ENCODE results near the gene CAMK4.
"Not testable (repeated sequence)": the region's sequence is repeated elsewhere in the genome, so short reads cannot be mapped to it uniquely, and the experiment has no call there.

CAMK4 gene

GRCh38 chr5:111229871-111230810 lies 6.0 kb downstream of the CAMK4 start:
- no peak for DNase-seq

DNA sequence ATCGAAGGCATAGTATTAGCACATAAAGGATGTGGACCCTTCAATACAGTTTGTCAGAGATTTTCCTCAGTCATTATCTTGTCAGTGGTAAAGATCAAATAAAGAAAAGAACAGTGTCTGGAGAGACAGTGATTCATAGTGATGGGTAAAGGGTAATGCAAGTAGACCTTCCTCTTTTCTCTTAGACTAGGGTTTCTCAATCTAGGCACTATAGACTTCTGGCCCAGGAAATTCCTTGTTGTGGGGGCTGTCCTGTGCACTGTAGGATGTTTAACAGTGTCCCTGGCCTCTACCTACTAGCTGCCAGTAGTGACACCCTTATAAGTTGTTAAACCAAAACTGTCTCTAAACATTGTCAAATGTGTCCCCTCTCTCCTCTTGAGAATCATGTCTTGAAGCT lies 6.9 kb downstream of the CAMK4 start:
- DNase-seq = no peak

GRCh38 chr5:111232311-111233051 lies 8.3 kb downstream of the CAMK4 start:
- DNase-seq = no peak

GRCh38 chr5:111233052-111233374 lies 8.8 kb downstream of the CAMK4 start:
- DNase-seq = no peak

- no peak for DNase-seq
Observed at GRCh38 chr5:111234125-111234524, 9.9 kb downstream of the CAMK4 start.

DNA sequence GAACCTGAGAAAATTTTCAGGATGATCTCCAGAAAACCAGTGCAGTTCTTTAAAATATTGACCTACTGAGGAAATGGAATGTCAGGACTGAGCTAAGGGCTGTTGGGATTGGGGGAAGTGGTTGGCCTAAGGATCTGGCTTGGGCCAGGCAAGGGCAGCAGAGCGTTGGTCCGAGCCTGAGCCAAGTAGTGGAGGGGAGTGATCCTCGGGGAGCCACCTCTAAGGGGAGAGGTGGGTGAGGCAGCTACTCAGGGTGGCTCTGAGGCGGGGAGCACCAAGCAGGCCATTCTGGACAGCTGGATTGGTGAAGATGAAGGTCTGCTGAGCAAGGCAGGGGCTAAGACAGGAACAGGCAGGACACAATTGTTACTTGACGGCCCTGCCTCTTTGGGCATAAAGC lies 11.5 kb downstream of the CAMK4 start:
- DNase-seq = no peak

- no peak for DNase-seq
Observed at GRCh38 chr5:111236348-111236747, 12.2 kb downstream of the CAMK4 start.

DNA sequence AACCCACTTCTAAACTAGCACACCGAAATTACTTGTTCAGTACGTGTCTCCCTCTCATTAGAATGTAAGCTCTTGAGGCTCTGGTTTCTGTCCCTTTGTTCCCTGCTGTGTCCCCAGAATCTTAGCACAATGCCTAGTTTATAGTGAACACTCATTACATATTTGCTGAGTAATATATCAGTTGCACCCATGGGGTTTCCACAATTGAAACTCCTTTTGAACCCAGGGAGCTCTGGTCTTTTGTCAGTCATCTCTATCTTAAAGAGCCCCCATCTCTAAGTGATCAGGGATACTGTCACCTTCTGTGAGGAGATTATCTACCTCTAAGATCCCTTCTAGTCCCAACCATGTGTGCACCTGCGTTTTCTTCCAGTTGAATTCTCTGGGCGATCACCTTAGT lies 12.8 kb downstream of the CAMK4 start:
- peak; percentile 41 for DNase-seq

DNA sequence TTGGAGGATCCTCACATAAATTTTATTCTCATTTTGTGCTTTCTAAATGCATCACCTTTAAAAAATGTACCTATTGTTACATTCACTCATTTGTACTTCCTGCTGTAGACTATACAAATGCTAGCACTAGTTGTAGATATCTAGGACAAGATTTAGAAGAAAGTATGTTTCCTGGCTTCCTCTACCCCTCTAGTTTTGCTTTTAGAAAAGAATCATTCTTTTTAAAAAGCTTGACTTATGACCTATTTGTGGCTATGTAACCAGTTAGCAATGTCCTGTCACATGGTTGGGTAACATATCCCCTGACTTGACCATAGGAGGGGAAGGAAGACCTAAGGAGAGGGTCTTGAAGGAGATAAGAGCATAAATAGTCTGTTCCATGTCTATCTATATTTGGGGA lies 13.3 kb downstream of the CAMK4 start:
- no peak for DNase-seq

DNA sequence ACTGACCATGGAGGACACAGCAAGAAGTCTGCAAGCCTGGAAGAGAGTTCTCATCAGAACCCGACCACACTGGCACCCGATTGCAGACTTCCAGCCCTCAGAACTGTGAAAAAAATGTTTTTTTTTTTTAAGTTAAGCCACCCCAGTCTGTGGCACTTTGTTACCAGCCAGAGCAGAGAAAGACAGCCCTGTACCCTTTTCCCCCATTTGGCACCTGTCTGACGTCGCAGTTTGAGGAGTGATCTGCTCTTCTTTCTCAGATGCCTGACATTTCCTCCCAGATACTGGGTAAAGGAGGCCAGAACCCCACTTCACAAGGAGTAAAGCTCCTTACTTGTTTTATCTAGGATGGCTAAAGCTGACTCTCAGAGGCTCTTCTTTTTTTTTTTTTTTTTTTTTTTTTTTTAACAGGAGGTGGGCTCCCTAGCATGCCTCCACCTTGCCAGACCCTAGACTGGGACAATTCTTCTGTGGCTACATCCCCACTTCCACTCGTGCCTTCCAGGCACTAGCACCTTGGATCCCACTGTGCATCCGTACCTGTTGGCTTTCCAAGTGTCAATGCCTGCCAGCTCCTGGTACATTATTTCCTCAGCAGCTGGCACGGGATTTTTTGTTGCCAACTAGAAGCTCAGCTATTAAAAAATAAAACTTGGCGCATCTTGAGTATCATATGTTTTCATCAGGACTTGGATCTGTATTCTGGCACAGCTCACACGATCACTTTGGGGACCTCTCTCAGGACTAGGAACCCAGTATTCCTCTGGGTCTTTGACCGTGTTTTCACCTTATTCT lies 14.4 kb downstream of the CAMK4 start:
- DNase-seq = no peak

- no peak for DNase-seq
Observed at GRCh38 chr5:111241696-111242095, 17.5 kb downstream of the CAMK4 start.

- no peak for DNase-seq
Observed at GRCh38 chr5:111242606-111243005, 18.4 kb downstream of the CAMK4 start.

GRCh38 chr5:111243318-111243717 lies 19.1 kb downstream of the CAMK4 start:
- DNase-seq = no peak

DNA sequence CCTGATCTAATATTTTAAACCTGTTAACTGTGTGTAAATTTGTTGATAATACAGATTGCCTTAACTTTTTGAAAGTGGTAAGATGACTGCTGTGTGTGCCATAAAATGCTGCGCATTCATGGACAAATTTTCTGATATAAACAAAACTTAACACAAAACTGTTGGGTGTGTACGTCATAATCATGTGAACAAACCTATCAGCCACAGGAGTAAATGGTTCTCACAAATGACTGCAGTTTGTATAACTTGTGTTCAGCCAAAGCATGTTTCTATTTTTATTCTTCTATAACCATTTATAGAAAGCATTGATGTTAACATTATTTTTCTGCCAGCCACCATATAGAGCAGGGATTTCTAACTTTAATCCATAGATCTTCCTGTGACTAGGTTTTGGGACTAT lies 21.5 kb downstream of the CAMK4 start:
- no peak for DNase-seq

DNA sequence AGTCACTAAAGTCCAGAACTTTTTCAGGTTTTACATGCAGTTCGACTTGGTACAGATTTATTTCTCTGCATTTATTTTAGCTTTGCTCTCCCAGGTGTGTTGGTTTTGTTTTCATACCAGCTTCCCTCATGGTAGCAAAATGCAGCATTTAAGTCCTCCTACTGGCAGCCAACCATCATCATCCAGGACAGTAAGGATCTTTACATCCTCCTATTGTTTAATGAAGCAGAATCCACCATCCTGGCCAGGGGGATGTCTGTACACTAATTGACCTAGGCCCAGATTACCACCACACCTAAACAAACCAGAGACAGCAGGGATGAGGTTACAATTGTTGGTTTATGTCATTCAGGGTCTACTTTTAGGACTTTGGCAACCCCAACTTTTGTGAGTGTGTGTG lies 22.3 kb downstream of the CAMK4 start:
- peak; percentile 8 for DNase-seq

GRCh38 chr5:111248571-111248970 lies 24.4 kb downstream of the CAMK4 start:
- no peak for DNase-seq

- no peak for DNase-seq
Observed at GRCh38 chr5:111251921-111252320, 27.7 kb downstream of the CAMK4 start.

GRCh38 chr5:111252799-111253545 lies 28.8 kb downstream of the CAMK4 start:
- no peak for DNase-seq

DNA sequence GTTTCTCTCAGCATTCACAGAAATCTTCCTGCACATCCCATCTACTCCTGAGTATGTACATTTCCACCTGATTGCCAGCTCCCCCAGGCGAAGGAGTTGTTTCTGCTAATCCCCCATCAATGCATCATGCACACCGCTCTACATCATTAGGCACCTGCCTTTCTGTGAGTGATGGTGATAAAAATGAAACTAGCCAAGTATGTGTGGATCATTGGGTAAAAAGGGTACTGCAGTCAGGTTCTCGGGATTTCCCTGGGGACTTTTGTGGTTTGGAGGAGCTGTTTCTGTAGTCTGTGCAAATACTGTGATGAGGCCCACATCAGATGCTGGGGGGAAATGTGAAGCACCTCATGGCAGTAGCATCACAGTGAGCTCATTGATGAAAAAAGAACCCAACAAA lies 30.4 kb downstream of the CAMK4 start:
- DNase-seq = no peak

DNA sequence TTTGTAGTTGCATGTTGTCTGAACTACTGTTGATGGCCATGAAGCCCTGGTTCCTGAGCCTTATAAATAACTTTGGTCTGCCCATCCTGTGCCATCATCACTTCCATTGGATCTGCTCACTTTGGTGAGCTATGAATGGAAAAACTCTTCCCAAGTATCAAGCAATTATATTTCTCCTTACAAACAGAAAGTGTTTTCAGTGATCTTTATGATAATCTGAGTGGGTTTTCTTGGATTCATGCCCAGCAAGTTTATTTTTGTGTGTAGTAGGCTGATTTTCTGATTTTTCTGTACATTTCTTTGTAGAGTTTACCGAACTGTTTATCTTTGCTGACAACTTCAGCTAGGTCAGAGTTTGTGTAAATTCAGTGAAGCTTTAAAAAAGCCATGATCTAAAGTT lies 31.0 kb downstream of the CAMK4 start:
- DNase-seq = no peak

DNA sequence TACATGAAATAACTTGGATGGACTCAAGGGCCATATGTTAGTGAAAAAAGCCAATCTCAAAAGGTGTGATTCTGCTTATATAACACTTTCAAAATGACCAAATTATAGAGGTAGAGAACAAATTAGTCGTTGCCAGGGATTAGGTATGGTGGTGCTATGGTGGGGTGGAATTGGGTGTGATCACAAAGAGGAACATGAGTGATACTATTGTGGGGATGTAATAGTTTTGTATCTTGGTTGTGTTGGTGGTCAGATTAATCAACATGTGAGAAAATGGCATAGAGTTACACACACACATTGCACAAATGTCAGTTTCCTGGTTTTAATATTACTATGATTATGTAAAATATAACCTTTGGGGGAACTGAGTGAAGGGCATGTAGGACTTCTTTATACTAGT lies 31.9 kb downstream of the CAMK4 start:
- DNase-seq = no peak

GRCh38 chr5:111257610-111258009 lies 33.4 kb downstream of the CAMK4 start:
- DNase-seq = not testable (repeated sequence)

DNA sequence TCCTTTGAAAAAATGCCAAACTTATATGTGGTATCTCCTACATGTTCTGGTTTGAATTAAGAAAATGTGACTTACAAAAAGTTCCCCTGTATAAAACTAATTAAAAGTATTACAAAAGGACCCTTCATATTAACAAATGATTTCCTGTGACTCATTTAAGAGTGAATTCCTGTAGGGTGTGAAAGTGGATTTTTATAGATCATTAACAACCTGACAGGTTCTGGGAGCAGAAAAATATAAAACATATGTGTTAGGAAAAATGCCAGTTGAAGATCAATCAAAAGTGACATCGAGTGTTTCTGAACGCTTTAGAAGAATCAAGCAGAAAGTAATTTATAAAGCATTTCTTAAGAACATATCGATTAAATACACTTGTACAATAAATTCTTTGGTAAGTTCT lies 35.5 kb downstream of the CAMK4 start:
- DNase-seq = no peak

All from NCI-H146 (cell line).